NT2/D1 (cell line): ENCODE measurements around the gene XAB2.

Experiments used
- YY1 ChIP-seq: IDR thresholded peaks from 2 replicates; pipeline ENCODE4 v1.6.1; 2011; ENCODE audit not compliant: insufficient read length, insufficient read depth
- ZNF274 ChIP-seq: IDR thresholded peaks from 2 replicates; pipeline ENCODE4 v1.6.1; 2011; ENCODE audit warnings: mild to moderate bottlenecking, low read depth, low read length

- TF ChIP-seq YY1 (no peak), ZNF274 (no peak)
Observed at GRCh38 chr19:7595466-7596133, 33.7 kb downstream of the XAB2 start, which contains the start of gene CAMSAP3.
